K562 (cell line): ENCODE measurements around the gene CHPF. TPM values are rescaled to one million over a fixed set of nuclear protein-coding genes. Genes with fewer than 3 reads are reported as not detected.
A peak's percentile ranks its signal among the peaks of the same experiment; 100 is the strongest.

ENCODE experiments used
- GABPB2 ChIP-seq: fragments of 250-450 bp; sonication (Bioruptor Pico); conservative IDR thresholded peaks from 2 replicates; pipeline ENCODE4 v1.5.1; 2021; ENCODE audit warnings: mild to moderate bottlenecking
- RBFOX2 ChIP-seq: fragments of 200-400 bp; formaldehyde crosslinking; IDR thresholded peaks from 2 replicates; pipeline ENCODE4 v1.6.1; 2017; ENCODE audit warnings: low read depth, mild to moderate bottlenecking, low read length, moderate library complexity
- polyA plus RNA-seq, 8 experiments: library from polyadenylated mRNA; depleted of rRNA in 4 of 8; stranded (reverse) in 5 of 8; unstranded in 3 of 8; fragments of >200 nt; fragmentation: Nextera tagmentation in 2 of 8; fragmentation: Illumina TruSeq in 1 of 8; extraction: Ambion mirVana in 2 of 8; extraction: Trizol in 1 of 8; gene quantifications; 2 replicates each; pipeline versions ENCODE4 v1.2.1 to v1.2.3, GENCODE V29; 2011 to 2014; ENCODE audit warnings: inconsistent platforms in 1 of 8, missing spikeins in 1 of 8
- total RNA-seq, 7 experiments: library from RNA; depleted of rRNA in 6 of 7; stranded (reverse); fragments of >200 nt in 6 of 7; fragmentation: Illumina TruSeq in 2 of 7; extraction: Trizol in 2 of 7; gene quantifications; 2 replicates each; pipeline versions ENCODE4 v1.2.1 to v1.2.3, GENCODE V29; 2011 to 2021; ENCODE audit warnings: low replicate concordance in 1 of 7
- TF ChIP-seq, protein P1 (sequence below), 2 experiments: fragments of 450-650 bp; IDR thresholded peaks; 2 replicates each; pipeline ENCODE4 v1.6.1; 2016; ENCODE audit warnings: mild to moderate bottlenecking in 2 of 2, borderline replicate concordance in 1 of 2, low read depth in 1 of 2, moderate library complexity in 1 of 2

Gene CHPF
- total and polyA plus RNA-seq, 9 of the 15 experiments (the other 6 are each of a cell fraction or from before 2014, with no cell fraction given), result 0.15 to 57.2 (median 7.9) TPM

DNA sequence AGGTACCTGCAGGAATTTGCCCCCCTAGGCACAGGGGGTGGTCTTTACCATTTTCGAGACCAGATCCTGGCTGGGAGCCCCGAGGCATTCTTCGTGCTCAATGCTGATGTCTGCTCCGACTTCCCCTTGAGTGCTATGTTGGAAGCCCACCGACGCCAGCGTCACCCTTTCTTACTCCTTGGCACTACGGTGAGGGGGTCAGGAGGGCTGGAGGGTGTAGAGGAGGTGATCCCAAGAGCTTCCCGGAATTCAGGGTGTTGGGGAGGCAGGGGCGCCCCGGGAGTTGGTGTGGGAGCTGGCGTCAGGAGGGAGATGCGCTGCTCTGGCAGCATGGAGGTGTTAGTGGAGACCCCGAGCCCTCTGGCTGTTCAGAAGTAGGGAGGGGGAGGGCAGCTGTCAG lies 41.8 kb downstream of the CHPF start (continued):
- TF ChIP-seq, protein P1, sequence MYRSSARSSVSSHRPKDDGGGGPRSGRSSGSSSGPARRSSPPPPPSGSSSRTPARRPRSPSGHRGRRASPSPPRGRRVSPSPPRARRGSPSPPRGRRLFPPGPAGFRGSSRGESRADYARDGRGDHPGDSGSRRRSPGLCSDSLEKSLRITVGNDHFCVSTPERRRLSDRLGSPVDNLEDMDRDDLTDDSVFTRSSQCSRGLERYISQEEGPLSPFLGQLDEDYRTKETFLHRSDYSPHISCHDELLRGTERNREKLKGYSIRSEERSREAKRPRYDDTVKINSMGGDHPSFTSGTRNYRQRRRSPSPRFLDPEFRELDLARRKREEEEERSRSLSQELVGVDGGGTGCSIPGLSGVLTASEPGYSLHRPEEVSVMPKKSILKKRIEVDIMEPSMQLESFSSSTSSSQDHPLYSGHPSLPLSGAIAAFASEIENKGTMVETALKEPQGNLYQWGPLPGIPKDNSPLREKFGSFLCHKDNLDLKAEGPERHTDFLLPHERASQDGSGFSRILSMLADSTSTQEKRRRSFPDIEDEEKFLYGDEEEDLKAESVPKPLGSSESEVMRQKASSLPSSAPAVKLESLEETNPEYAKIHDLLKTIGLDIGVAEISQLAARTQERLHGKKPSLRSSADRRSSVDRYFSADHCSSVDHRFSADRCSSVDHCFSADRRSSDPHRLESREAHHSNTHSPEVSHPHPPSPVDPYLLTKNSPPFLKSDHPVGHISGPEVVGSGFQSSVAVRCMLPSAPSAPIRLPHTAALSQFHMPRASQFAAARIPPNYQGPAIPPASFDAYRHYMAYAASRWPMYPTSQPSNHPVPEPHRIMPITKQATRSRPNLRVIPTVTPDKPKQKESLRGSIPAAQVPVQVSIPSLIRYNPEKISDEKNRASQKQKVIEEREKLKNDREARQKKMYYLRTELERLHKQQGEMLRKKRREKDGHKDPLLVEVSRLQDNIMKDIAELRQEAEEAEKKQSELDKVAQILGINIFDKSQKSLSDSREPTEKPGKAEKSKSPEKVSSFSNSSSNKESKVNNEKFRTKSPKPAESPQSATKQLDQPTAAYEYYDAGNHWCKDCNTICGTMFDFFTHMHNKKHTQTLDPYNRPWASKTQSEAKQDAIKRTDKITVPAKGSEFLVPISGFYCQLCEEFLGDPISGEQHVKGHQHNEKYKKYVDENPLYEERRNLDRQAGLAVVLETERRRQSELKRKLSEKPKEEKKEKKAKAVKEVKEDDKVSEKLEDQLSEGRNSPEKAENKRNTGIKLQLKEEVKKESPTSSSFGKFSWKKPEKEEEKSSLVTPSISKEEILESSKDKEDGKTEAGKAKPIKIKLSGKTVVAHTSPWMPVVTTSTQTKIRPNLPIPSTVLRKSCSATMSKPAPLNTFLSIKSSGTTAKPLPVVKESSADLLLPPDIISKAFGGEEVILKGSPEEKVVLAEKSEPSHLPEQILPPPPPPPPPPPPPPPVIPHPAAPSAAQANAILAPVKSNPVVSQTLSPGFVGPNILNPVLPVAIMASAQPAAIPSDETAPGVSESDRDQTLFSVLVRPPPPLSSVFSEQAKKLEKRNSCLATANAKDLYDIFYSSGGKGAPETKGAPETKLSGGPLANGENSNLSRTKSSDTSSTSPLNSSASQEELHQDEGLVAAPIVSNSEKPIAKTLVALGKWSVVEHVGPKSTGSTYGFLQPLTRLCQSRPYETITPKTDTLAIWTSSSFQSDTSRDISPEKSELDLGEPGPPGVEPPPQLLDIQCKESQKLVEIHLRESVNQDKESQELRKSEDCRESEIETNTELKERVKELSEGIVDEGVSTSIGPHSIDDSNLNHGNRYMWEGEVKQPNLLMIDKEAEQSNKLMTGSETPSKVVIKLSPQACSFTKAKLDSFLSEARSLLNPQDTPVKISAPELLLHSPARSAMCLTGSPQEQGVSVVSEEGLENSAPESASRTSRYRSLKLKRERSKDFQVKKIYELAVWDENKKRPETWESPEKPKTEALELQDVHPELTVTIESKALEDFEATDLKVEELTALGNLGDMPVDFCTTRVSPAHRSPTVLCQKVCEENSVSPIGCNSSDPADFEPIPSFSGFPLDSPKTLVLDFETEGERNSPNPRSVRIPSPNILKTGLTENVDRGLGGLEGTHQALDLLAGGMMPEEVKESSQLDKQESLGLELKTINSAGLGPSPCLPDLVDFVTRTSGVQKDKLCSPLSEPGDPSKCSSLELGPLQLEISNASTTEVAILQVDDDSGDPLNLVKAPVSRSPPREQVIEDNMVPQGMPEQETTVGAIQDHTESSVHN (IDR thresholded peaks at IDR 0.05; ENCODE audit: borderline replicate concordance in 1 of 2, low read depth in 1 of 2), result no peak
- TF ChIP-seq GABPB2, result no peak
- peak; percentile 15; the same call in 1 of the 2 replicates for TF ChIP-seq RBFOX2
